ENCODE measurements around the gene ZNF841.

ZNF841 gene

GRCh38 chr19:52095172-52096014 lies at the start of gene ZNF841:
TSS of gene ZNF841 (minus strand) at chr19:52095765. CDS start at chr19:52084801, 10,964 bp downstream.
- Mint-ChIP-seq H3K9me3 (peaks cover 65% of the 10 kb centered on the region), H3K4me1 (ENCODE audit: low read depth) (peaks cover 31% of the 10 kb centered on the region), H3K36me3 (ENCODE audit: low read depth) (peaks cover 74% of the 10 kb centered on the region), H3K27me3 (no peaks in the 10 kb centered on the region), H3K27ac (peak within 1 kb of the TSS; percentile 90), H3K4me3 (peak within 1 kb of the TSS; percentile 95)

- H3K36me3 Mint-ChIP-seq (ENCODE audit: low read depth) = peaks cover 26% of the 10 kb centered on the region
- no peak overlapping the region for H3K27ac Mint-ChIP-seq
- peaks cover 17% of the 10 kb centered on the region for H3K4me1 Mint-ChIP-seq (ENCODE audit: low read depth)
- no peaks in the 10 kb centered on the region for H3K27me3 Mint-ChIP-seq
- peaks cover 33% of the 10 kb centered on the region for H3K9me3 Mint-ChIP-seq
- H3K4me3 Mint-ChIP-seq = no peak overlapping the region
Measured at GRCh38 chr19:52142001-52142595, 46.5 kb upstream of the ZNF841 start.

- Mint-ChIP-seq H3K27ac (no peak overlapping the region), H3K4me1 (ENCODE audit: low read depth) (peaks cover 17% of the 10 kb centered on the region), H3K9me3 (peaks cover 30% of the 10 kb centered on the region), H3K36me3 (ENCODE audit: low read depth) (peaks cover 25% of the 10 kb centered on the region), H3K4me3 (no peak overlapping the region), H3K27me3 (no peaks in the 10 kb centered on the region)
Measured at GRCh38 chr19:52141203-52141602, 45.6 kb upstream of the ZNF841 start.

- no peaks in the 10 kb centered on the region for H3K27me3 Mint-ChIP-seq
- peaks cover 17% of the 10 kb centered on the region for H3K4me1 Mint-ChIP-seq (ENCODE audit: low read depth)
- peaks cover 31% of the 10 kb centered on the region for H3K36me3 Mint-ChIP-seq (ENCODE audit: low read depth)
- peak overlapping the region; percentile 93 for H3K4me3 Mint-ChIP-seq
- peaks cover 30% of the 10 kb centered on the region for H3K9me3 Mint-ChIP-seq
- H3K27ac Mint-ChIP-seq = no peak overlapping the region
Measured at GRCh38 chr19:52140032-52140710, 44.6 kb upstream of the ZNF841 start.

GRCh38 chr19:52139252-52140031 lies 43.9 kb upstream of the ZNF841 start, which contains the start of gene ZNF616:
TSS of gene ZNF616 (minus strand) at chr19:52139938. CDS start at chr19:52130512, 9,426 bp downstream.
- Mint-ChIP-seq H3K27me3 (no peaks in the 10 kb centered on the region), H3K27ac (peak within 1 kb of the TSS; percentile 92), H3K36me3 (ENCODE audit: low read depth) (peaks cover 34% of the 10 kb centered on the region), H3K4me1 (ENCODE audit: low read depth) (peaks cover 17% of the 10 kb centered on the region), H3K4me3 (peak within 1 kb of the TSS; percentile 93), H3K9me3 (peaks cover 30% of the 10 kb centered on the region)

GRCh38 chr19:52138983-52139251 lies 43.4 kb upstream of the ZNF841 start:
- peak overlapping the region; percentile 93 for H3K4me3 Mint-ChIP-seq
- H3K27ac Mint-ChIP-seq = peak overlapping the region; percentile 92
- H3K4me1 Mint-ChIP-seq (ENCODE audit: low read depth) = peaks cover 17% of the 10 kb centered on the region
- no peaks in the 10 kb centered on the region for H3K27me3 Mint-ChIP-seq
- peaks cover 31% of the 10 kb centered on the region for H3K9me3 Mint-ChIP-seq
- H3K36me3 Mint-ChIP-seq (ENCODE audit: low read depth) = peaks cover 38% of the 10 kb centered on the region

GRCh38 chr19:52138278-52138982 lies 42.9 kb upstream of the ZNF841 start:
- H3K27ac Mint-ChIP-seq = peak overlapping the region; percentile 92
- peaks cover 41% of the 10 kb centered on the region for H3K36me3 Mint-ChIP-seq (ENCODE audit: low read depth)
- peaks cover 34% of the 10 kb centered on the region for H3K9me3 Mint-ChIP-seq
- peak overlapping the region; percentile 93 for H3K4me3 Mint-ChIP-seq
- no peaks in the 10 kb centered on the region for H3K27me3 Mint-ChIP-seq
- H3K4me1 Mint-ChIP-seq (ENCODE audit: low read depth) = peaks cover 17% of the 10 kb centered on the region

GRCh38 chr19:52120286-52120685 lies 24.7 kb upstream of the ZNF841 start:
- H3K36me3 Mint-ChIP-seq (ENCODE audit: low read depth) = peaks cover 98% of the 10 kb centered on the region
- H3K4me1 Mint-ChIP-seq (ENCODE audit: low read depth) = no peaks in the 10 kb centered on the region
- H3K27me3 Mint-ChIP-seq = no peaks in the 10 kb centered on the region
- peaks cover 63% of the 10 kb centered on the region for H3K9me3 Mint-ChIP-seq
- H3K27ac Mint-ChIP-seq = no peak overlapping the region
- no peak overlapping the region for H3K4me3 Mint-ChIP-seq

GRCh38 chr19:52115526-52116053 lies 20.0 kb upstream of the ZNF841 start:
- Mint-ChIP-seq H3K36me3 (ENCODE audit: low read depth) (peaks cover 87% of the 10 kb centered on the region), H3K27ac (no peak overlapping the region), H3K9me3 (peaks cover 69% of the 10 kb centered on the region), H3K4me1 (ENCODE audit: low read depth) (no peaks in the 10 kb centered on the region), H3K27me3 (no peaks in the 10 kb centered on the region), H3K4me3 (no peak overlapping the region)

GRCh38 chr19:52114691-52115090 lies 19.1 kb upstream of the ZNF841 start:
- Mint-ChIP-seq H3K4me3 (no peak overlapping the region), H3K36me3 (ENCODE audit: low read depth) (peaks cover 83% of the 10 kb centered on the region), H3K27ac (no peak overlapping the region), H3K4me1 (ENCODE audit: low read depth) (no peaks in the 10 kb centered on the region), H3K9me3 (peaks cover 64% of the 10 kb centered on the region), H3K27me3 (no peaks in the 10 kb centered on the region)

- H3K9me3 Mint-ChIP-seq = peaks cover 62% of the 10 kb centered on the region
- H3K4me1 Mint-ChIP-seq (ENCODE audit: low read depth) = no peaks in the 10 kb centered on the region
- no peak overlapping the region for H3K4me3 Mint-ChIP-seq
- H3K36me3 Mint-ChIP-seq (ENCODE audit: low read depth) = peaks cover 71% of the 10 kb centered on the region
- H3K27ac Mint-ChIP-seq = no peak overlapping the region
- no peaks in the 10 kb centered on the region for H3K27me3 Mint-ChIP-seq
Measured at GRCh38 chr19:52112624-52113023, 17.1 kb upstream of the ZNF841 start.

- H3K27me3 Mint-ChIP-seq = no peaks in the 10 kb centered on the region
- H3K36me3 Mint-ChIP-seq (ENCODE audit: low read depth) = peaks cover 65% of the 10 kb centered on the region
- H3K27ac Mint-ChIP-seq = no peak overlapping the region
- H3K4me3 Mint-ChIP-seq = no peak overlapping the region
- H3K9me3 Mint-ChIP-seq = peaks cover 60% of the 10 kb centered on the region
- no peaks in the 10 kb centered on the region for H3K4me1 Mint-ChIP-seq (ENCODE audit: low read depth)
Measured at GRCh38 chr19:52110780-52111179, 15.2 kb upstream of the ZNF841 start.

- Mint-ChIP-seq H3K4me3 (no peak overlapping the region), H3K4me1 (ENCODE audit: low read depth) (no peaks in the 10 kb centered on the region), H3K27ac (no peak overlapping the region), H3K27me3 (no peaks in the 10 kb centered on the region), H3K9me3 (peaks cover 41% of the 10 kb centered on the region), H3K36me3 (ENCODE audit: low read depth) (peaks cover 32% of the 10 kb centered on the region)
Measured at GRCh38 chr19:52102782-52103181, 7.2 kb upstream of the ZNF841 start.

Measured in stimulated activated naive CD8-positive, alpha-beta T cell treated with anti-CD3 and anti-CD28 coated beads, Interleukin-15, Interleukin-2, amounts not matched to agents 100 ng/mL and 50 ng/mL, for 24 hours (primary cell).